Fibroblast of pulmonary artery (primary cell): ENCODE measurements around the gene TTYH1.
"Not testable (repeated sequence)": the region's sequence is repeated elsewhere in the genome, so short reads cannot be mapped to it uniquely, and the experiment has no call there.

ENCODE experiments used
- DNase-seq: peaks from one replicate; pipeline ENCODE4 v3.0.0-alpha.2; 2010; ENCODE audit warnings: low read depth
- H3K4me3 ChIP-seq: replicated peaks from 2 replicates; pipeline ENCODE4 v1.5.1; 2011; ENCODE audit warnings: low read depth, mild to moderate bottlenecking, control low read depth, low read length, moderate library complexity
- CTCF ChIP-seq: IDR thresholded peaks from 2 replicates; pipeline ENCODE4 v1.5.1; 2011; ENCODE audit warnings: mild to moderate bottlenecking, control low read depth, low read length, inconsistent platforms; ENCODE audit errors: missing control alignments

The TTYH1 gene

GRCh38 chr19:54415208-54415900, at the start of gene TTYH1:
TTYH1 (plus strand) TSS chr19:54415464; CDS start chr19:54415553, 89 bp downstream.
- H3K4me3 ChIP-seq: no peak within 1 kb of the TSS
- DNase-seq: no peak
- no peak for TF ChIP-seq CTCF

DNA sequence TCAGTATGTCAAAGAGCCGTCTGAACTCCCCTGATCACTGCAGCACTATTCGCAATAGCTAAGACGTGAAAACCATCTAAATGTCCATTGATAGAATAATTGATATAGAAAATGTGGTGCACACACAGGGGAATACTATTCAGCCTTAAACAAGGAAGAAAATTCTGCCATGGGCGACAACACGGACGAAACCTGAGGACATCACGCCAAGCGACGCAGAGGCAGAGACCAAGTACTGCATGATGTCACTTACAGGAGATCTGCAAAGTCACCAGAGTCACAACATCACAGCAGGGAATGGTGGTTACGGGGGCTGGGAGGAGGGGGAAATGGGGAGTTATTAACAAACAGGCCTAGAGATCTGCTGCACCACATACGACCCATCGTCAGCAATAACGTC, 49.5 kb upstream of the TTYH1 start:
- not testable (repeated sequence) for DNase-seq, H3K4me3 ChIP-seq

- TF ChIP-seq CTCF: no peak
- H3K4me3 ChIP-seq: no peak overlapping the region
- no peak for DNase-seq
Observed at GRCh38 chr19:54366811-54367210, 48.5 kb upstream of the TTYH1 start.

GRCh38 chr19:54369082-54369687, 46.1 kb upstream of the TTYH1 start:
- TF ChIP-seq CTCF: no peak
- DNase-seq: no peak
- H3K4me3 ChIP-seq: no peak overlapping the region

GRCh38 chr19:54369688-54370433, 45.4 kb upstream of the TTYH1 start:
- not testable (repeated sequence) for DNase-seq, H3K4me3 ChIP-seq

DNA sequence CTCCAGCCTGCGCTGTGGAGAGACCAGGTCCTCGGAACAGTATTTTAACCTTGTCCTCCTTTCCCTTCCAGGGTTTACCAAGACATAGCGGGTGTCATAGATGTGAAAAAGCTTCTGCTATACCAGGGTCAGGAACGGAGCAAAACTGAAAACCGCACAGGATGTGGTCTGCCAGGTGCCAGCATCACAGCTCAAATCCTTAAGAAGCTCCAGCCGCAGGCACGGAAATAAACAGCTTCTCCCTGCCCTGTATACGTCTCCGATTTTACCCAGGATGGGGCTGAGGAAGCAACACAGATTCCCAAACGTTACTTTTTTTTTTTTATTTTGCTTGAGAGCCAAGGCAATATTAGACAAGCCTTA, 44.8 kb upstream of the TTYH1 start:
- H3K4me3 ChIP-seq, DNase-seq: not testable (repeated sequence)

GRCh38 chr19:54371453-54371852, 43.8 kb upstream of the TTYH1 start:
- DNase-seq, H3K4me3 ChIP-seq: not testable (repeated sequence)

DNA sequence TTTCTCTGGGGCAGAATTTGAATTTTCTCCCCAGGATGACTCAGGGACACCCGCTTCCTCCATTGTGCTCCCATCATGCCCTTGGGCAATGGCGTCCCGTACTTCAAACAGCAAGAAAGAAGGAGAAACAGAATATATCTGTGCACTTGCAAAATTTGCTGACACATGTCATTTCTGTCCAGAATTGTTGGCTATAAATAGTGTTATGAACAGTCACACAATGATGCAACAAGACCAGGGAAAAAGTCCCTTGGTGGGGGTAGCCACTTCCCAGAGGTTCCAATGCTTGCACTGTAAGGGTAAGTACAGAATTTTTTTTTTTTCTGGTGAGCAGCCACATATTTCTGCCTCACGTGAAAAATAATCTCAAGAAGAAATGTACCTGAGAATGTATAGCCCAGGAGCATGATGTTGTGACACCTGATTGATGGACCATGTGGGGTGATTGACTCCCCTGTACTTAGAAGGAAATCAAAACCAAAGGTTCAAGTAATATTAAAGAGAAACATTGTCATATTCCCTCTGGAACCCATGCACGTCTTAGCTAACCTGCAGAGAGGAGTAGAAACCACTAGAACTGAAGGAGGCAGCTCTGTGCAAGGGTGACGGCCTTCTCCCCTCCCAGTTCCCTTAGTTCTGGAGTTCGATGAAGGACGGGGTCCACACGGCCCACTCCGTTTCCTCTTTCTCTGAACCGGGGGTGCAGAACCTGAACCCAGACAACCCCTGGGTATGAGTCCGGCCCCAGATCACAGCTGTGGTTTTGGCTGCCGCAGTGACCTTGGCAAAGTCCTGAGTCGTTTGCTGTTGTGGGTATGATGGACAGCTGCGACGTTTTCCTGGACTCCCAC, 41.3 kb upstream of the TTYH1 start:
- H3K4me3 ChIP-seq: no peak overlapping the region
- no peak for DNase-seq
- no peak for TF ChIP-seq CTCF

- not testable (repeated sequence) for H3K4me3 ChIP-seq, DNase-seq
Observed at GRCh38 chr19:54375181-54375938, 39.9 kb upstream of the TTYH1 start.
